Astrocyte of the spinal cord (primary cell): Measurements from ENCODE around the gene B4GALNT3.

ENCODE experiments used
- DNase-seq: peaks from one replicate; pipeline ENCODE4 v3.0.0; 2011; ENCODE audit warnings: low read depth, low spot score
- H3K4me3 ChIP-seq: 2 replicates; pipeline ENCODE4 v1.5.1; 2011; ENCODE audit warnings: low read depth, mild to moderate bottlenecking, low read length, moderate library complexity
- CTCF ChIP-seq: IDR thresholded peaks from 2 replicates; pipeline ENCODE4 v1.5.1; 2012; ENCODE audit warnings: low read depth, mild to moderate bottlenecking, low read length, inconsistent platforms
- in situ Hi-C: cut with HindIII; loops from 2 replicates; pipeline ENCODE4 v1.10.0; 2017; ENCODE audit warnings: low sequenced_read_pairs

The B4GALNT3 gene

DNA sequence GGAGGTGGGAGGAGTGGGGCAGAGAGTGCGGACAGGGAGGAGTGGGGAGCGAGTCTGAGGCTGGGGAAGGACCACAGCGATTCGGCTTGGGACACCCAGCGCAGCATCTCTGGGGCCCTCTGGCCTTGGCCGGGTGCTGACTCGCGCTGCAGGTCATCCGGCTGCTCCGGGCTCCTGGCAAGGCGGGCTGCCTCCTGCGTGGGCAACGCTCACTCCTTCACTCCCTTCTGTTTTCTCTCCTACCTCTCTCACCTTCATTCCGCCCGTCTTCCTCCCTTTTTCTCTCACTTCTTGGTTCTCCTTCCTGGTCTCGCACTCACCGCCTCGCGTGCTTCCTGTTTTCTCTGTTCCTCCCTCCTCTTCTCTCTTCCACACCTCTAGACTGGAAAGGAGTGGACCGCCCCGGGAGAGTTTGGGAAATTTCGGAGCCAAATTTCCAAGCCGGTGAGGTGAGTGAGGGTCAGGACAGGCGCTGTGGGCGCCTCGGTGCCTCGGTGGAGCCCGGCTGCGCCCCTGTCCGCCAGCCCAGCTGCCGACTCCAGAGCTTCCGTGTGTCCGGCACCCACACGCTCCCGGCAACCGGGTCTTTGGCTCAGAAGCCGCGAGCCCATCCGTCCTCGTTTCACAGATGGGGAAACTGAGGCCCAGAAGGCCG is 86.7 kb downstream of the B4GALNT3 start:
- no peak overlapping the region for H3K4me3 ChIP-seq
- TF ChIP-seq CTCF = no peak
- no peak for DNase-seq
- in situ Hi-C loops = no loop called here

- no peak overlapping the region for H3K4me3 ChIP-seq
- DNase-seq = peak; percentile 39
- in situ Hi-C loops = no loop called here
- TF ChIP-seq CTCF = peak; percentile 95
Observed at GRCh38 chr12:546920-547845, 87.4 kb downstream of the B4GALNT3 start.

DNA sequence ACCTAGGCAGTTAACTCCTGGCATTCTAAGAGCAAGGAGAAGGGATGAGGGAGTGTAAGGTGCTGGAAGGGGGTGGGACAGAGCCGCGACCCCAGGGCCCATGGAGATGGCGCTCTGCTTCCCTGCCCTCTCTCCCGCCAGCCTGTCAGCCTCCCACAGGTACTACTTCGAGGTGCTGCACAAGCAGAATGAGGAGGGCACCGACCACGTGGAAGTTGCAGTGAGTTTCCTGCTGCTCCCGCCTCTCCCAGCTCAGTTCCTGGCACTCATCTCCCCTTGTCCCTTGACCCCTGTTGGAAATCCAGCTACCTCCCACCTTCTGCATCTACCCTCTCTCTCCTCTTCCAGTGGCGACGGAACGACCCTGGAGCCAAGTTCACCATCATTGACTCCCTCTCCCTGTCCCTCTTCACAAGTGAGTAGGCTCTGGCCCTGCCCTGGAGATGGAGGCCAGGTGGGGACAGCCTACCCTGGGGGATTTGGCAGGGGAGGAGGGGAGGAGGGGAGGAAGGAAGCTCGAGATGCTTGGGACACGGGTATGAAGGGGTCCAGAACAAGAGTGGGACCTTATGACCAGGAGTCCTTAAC is 88.2 kb downstream of the B4GALNT3 start:
- no peak for TF ChIP-seq CTCF
- in situ Hi-C loops = no loop called here
- H3K4me3 ChIP-seq = no peak overlapping the region
- DNase-seq = no peak

GRCh38 chr12:549476-550082 is 89.8 kb downstream of the B4GALNT3 start:
- DNase-seq = no peak
- in situ Hi-C loops = no loop called here
- H3K4me3 ChIP-seq = no peak overlapping the region
- no peak for TF ChIP-seq CTCF

DNA sequence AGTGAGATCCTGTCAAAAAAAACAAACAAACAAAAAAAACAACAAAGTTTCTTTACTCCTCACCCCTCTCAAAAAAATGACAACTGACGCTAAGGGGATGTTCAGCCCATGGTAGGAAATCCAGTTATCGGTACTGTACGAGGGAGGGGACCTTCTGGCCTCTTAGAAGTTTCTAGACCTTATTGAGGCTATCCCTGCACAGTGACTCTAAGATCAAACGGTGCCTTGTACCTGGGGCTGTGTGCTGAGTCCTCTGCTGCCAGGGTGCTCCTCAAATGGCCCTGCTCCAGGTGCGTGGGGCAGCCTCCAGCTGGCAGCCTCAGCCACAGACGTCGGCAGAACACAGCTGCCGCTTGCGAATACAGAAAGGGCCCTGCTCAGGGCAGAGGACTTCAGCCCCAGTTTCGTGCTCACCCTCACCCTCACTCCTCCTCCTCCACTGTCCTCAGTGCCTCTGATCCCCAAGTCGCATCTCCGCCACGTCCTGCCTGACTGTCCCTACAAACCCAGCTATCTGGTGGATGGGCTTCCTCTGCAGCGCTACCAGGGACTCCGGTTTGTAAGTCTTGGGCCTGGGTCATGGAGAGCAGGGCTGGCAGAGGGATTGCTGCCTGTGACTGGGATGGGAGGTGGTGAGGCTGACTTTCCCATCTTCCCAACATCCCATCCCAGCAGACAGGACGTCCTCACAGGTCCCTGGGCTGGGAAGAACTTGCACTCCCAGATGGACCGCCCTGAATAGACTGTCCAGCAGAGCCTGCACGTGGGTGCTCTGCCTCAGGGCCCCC is 90.9 kb downstream of the B4GALNT3 start:
- in situ Hi-C loops = no loop called here
- TF ChIP-seq CTCF = no peak
- DNase-seq = no peak
- no peak overlapping the region for H3K4me3 ChIP-seq

GRCh38 chr12:552466-552865 is 92.7 kb downstream of the B4GALNT3 start:
- no peak overlapping the region for H3K4me3 ChIP-seq
- TF ChIP-seq CTCF = no peak
- DNase-seq = no peak

More at GRCh38 chr12:552466-552865, 92.7 kb downstream of the B4GALNT3 start:
- in situ Hi-C loops = no loop called here
